HEK293 (cell line): ENCODE results near the gene B3GNT9.

Source experiments
- CTCF ChIA-PET: fragments of 350-600 bp; formaldehyde crosslinking; extraction: SDS; loops from one replicate; lab custom pipeline; 2021; ENCODE audit warnings: antibody characterized with exemption; lab: Yijun Ruan, JAX
- POLR2A ChIA-PET: fragments of 300-600 bp; formaldehyde crosslinking; extraction: SDS; loops from one replicate; lab custom pipeline; 2020; ENCODE audit warnings: antibody characterized with exemption, inconsistent platforms; lab: Yijun Ruan, JAX
- H3K27ac ChIP-seq: fragments of 200-500 bp; sonication (Bioruptor generic); 2 replicates; pipeline ENCODE4 v1.5.1; 2014; ENCODE audit warnings: low read depth, low read length, control low read depth, inconsistent platforms; ENCODE audit errors: extremely low read depth
- H3K36me3 ChIP-seq, 2 experiments: fragments of 200-500 bp in 1 of 2; sonication (Bioruptor generic) in 1 of 2; 1 replicate in 1 of 2; 2 replicates in 1 of 2; pipeline ENCODE4 v1.5.1; 2014 to 2017; ENCODE audit warnings: inconsistent platforms in 2 of 2, low read length in 2 of 2; ENCODE audit not compliant: control insufficient read depth in 2 of 2, insufficient read depth in 1 of 2
- H3K4me1 ChIP-seq: fragments of 200-500 bp; sonication (Bioruptor generic); 2 replicates; pipeline ENCODE4 v1.5.1; 2014; ENCODE audit warnings: mild to moderate bottlenecking, low read length, inconsistent platforms; ENCODE audit not compliant: control insufficient read depth, insufficient read depth
- H3K4me3 ChIP-seq: 2 replicates; pipeline ENCODE4 v1.5.1; 2011; ENCODE audit warnings: low read depth, mild to moderate bottlenecking, control low read depth, low read length, moderate library complexity
- H3K9me3 ChIP-seq: fragments of 200-500 bp; sonication (Bioruptor generic); 2 replicates; pipeline ENCODE4 v1.5.1; 2014; ENCODE audit warnings: low read depth, low read length, inconsistent platforms; ENCODE audit not compliant: control insufficient read depth, insufficient read depth
- BCL11A ChIP-seq: fragments of 450-650 bp; formaldehyde crosslinking; IDR thresholded peaks from 2 replicates; pipeline ENCODE4 v1.5.1; 2016; ENCODE audit warnings: low read depth, missing biosample characterization, missing genetic modification characterization
- GLI4 ChIP-seq: fragments of 450-650 bp; formaldehyde crosslinking; IDR thresholded peaks from 2 replicates; pipeline ENCODE4 v1.5.1; 2016; ENCODE audit warnings: missing biosample characterization, missing genetic modification characterization
- MEIS1 ChIP-seq: sonication (generic); formaldehyde crosslinking; IDR thresholded peaks from 2 replicates; pipeline ENCODE4 v1.8.1; 2022; ENCODE audit warnings: missing genetic modification reagents, mild to moderate bottlenecking, borderline replicate concordance
- MYNN ChIP-seq: fragments of 450-650 bp; formaldehyde crosslinking; IDR thresholded peaks from 2 replicates; pipeline ENCODE4 v1.5.1; 2016; ENCODE audit warnings: missing biosample characterization, missing genetic modification characterization, borderline replicate concordance
- REPIN1 ChIP-seq: fragments of 450-650 bp; formaldehyde crosslinking; IDR thresholded peaks from 2 replicates; pipeline ENCODE4 v1.5.1; 2017; ENCODE audit warnings: missing biosample characterization, missing genetic modification characterization, low read depth
- SCRT2 ChIP-seq: fragments of 450-650 bp; formaldehyde crosslinking; IDR thresholded peaks from 2 replicates; pipeline ENCODE4 v1.5.1; 2016; ENCODE audit warnings: missing biosample characterization, missing genetic modification characterization
- SETDB1 ChIP-seq: IDR thresholded peaks from one replicate; pipeline ENCODE4 v1.6.1; 2017; ENCODE audit warnings: mild to moderate bottlenecking, low read length, moderate library complexity, mixed read lengths; ENCODE audit not compliant: insufficient read length
- WT1 ChIP-seq: fragments of 450-650 bp; formaldehyde crosslinking; IDR thresholded peaks from 2 replicates; pipeline ENCODE4 v1.5.1; 2016; ENCODE audit warnings: missing biosample characterization, missing genetic modification characterization
- ZFP3 ChIP-seq: fragments of 450-650 bp; formaldehyde crosslinking; IDR thresholded peaks from 2 replicates; pipeline ENCODE4 v1.5.1; 2016; ENCODE audit warnings: low read depth, missing biosample characterization, missing genetic modification characterization
- ZNF155 ChIP-seq: fragments of 450-650 bp; formaldehyde crosslinking; IDR thresholded peaks from 2 replicates; pipeline ENCODE4 v1.5.1; 2016; ENCODE audit warnings: missing biosample characterization, missing genetic modification characterization
- ZNF157 ChIP-seq: fragments of 450-650 bp; formaldehyde crosslinking; IDR thresholded peaks from 2 replicates; pipeline ENCODE4 v1.5.1; 2016; ENCODE audit warnings: missing biosample characterization, missing genetic modification characterization
- ZNF174 ChIP-seq: fragments of 450-650 bp; formaldehyde crosslinking; IDR thresholded peaks from 2 replicates; pipeline ENCODE4 v1.5.0; 2017; ENCODE audit warnings: missing biosample characterization, mild to moderate bottlenecking, missing genetic modification characterization
- ZNF24 ChIP-seq: fragments of 450-650 bp; formaldehyde crosslinking; IDR thresholded peaks from 2 replicates; pipeline ENCODE4 v1.5.1; 2016; ENCODE audit warnings: missing biosample characterization, missing genetic modification characterization
- ZNF311 ChIP-seq: fragments of 450-650 bp; formaldehyde crosslinking; IDR thresholded peaks from 2 replicates; pipeline ENCODE4 v1.5.1; 2017; ENCODE audit warnings: missing biosample characterization, missing genetic modification characterization, borderline replicate concordance
- ZNF366 ChIP-seq: fragments of 450-650 bp; formaldehyde crosslinking; conservative IDR thresholded peaks from 2 replicates; pipeline ENCODE4 v1.5.1; 2016; ENCODE audit warnings: missing biosample characterization, missing genetic modification characterization
- ZNF391 ChIP-seq: fragments of 450-650 bp; formaldehyde crosslinking; IDR thresholded peaks from 2 replicates; pipeline ENCODE4 v1.5.1; 2016; ENCODE audit warnings: low read depth, missing biosample characterization, missing genetic modification characterization, borderline replicate concordance
- ZNF404 ChIP-seq: fragments of 450-650 bp; formaldehyde crosslinking; IDR thresholded peaks from 2 replicates; pipeline ENCODE4 v1.5.1; 2017; ENCODE audit warnings: missing biosample characterization, missing genetic modification characterization
- ZNF48 ChIP-seq: fragments of 450-650 bp; formaldehyde crosslinking; IDR thresholded peaks from 2 replicates; pipeline ENCODE4 v1.5.1; 2016; ENCODE audit warnings: missing biosample characterization, missing genetic modification characterization
- ZNF660 ChIP-seq: fragments of 450-650 bp; IDR thresholded peaks from 2 replicates; pipeline ENCODE4 v1.5.1; 2018; ENCODE audit warnings: missing biosample characterization, mild to moderate bottlenecking, missing genetic modification characterization
- ZNF776 ChIP-seq: fragments of 450-650 bp; formaldehyde crosslinking; IDR thresholded peaks from 2 replicates; pipeline ENCODE4 v1.5.0; 2017; ENCODE audit warnings: missing biosample characterization, missing genetic modification characterization, borderline replicate concordance
- TF ChIP-seq, protein P1 (sequence below): fragments of 450-650 bp; formaldehyde crosslinking; IDR thresholded peaks from 2 replicates; pipeline ENCODE4 v1.5.1; 2016; ENCODE audit warnings: missing biosample characterization, missing genetic modification characterization
- TF ChIP-seq, protein P2 (sequence below): fragments of 450-650 bp; formaldehyde crosslinking; IDR thresholded peaks from 2 replicates; pipeline ENCODE4 v1.5.1; 2016; ENCODE audit warnings: missing biosample characterization, missing genetic modification characterization
- TF ChIP-seq, protein P3 (sequence below): fragments of 450-650 bp; formaldehyde crosslinking; IDR thresholded peaks from 2 replicates; pipeline ENCODE4 v1.5.1; 2017; ENCODE audit warnings: missing biosample characterization, missing genetic modification characterization
- TF ChIP-seq, protein P4 (sequence below): fragments of 450-650 bp; formaldehyde crosslinking; IDR thresholded peaks from 2 replicates; pipeline ENCODE4 v1.5.0; 2017; ENCODE audit warnings: missing biosample characterization, missing genetic modification characterization, borderline replicate concordance

Gene B3GNT9

DNA sequence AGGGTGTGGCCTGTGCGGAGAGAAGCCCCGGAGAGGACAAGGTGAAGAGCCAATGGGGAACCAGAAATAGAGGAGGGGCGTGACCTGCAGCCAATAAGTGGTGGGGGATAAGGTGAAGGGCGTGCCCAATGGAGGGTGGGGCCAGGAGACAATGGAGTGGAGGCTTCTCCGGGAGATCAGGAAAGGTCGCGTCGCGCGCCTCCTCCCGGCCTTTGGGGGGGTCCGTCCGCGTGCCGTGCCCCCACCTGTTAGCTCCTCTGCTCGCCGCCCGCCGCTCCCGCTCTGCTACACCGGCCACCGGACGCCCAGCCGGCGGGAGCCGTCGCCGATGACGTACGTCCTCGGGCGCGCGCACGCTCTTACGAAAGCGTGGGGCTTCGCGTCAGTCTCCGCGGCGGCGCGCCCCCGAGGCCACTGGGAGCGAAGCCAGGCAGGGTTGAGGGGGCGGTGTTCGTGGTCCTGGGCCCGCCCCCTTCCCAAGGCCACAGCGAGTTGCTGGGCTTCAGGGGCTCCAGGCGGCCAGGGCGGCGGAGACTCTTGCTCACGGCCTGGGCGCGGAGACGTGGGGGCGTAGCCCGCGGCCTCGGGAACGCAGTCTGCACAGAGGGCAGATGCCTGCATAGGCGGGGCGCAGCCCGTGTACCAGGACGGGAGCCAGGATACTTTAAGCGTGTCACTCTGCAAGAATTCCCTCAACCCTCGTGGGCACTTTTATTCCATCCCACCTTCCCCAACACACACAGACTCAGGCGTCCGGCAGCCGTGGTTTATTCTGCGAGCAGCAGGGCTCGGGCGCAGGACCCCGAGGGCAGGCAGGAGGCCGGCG, 33.0 kb upstream of the B3GNT9 start, which contains the start of gene MATCAP1 (continued):
- TF ChIP-seq, protein P1, sequence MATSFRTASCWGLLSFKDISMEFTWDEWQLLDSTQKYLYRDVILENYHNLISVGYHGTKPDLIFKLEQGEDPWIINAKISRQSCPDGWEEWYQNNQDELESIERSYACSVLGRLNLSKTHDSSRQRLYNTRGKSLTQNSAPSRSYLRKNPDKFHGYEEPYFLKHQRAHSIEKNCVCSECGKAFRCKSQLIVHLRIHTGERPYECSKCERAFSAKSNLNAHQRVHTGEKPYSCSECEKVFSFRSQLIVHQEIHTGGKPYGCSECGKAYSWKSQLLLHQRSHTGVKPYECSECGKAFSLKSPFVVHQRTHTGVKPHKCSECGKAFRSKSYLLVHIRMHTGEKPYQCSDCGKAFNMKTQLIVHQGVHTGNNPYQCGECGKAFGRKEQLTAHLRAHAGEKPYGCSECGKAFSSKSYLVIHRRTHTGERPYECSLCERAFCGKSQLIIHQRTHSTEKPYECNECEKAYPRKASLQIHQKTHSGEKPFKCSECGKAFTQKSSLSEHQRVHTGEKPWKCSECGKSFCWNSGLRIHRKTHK (tag by site-specific recombination) = no peak
- TF ChIP-seq ZNF155 (tag by site-specific recombination) = no peak
- TF ChIP-seq BCL11A (tag by site-specific recombination) = no peak
- TF ChIP-seq SETDB1 = no peak
- TF ChIP-seq ZNF404 (tag by site-specific recombination) = no peak
- no peak for TF ChIP-seq MYNN (tag by site-specific recombination)
- TF ChIP-seq ZNF660 (tag by site-specific recombination) = peak; percentile 61; the same call in 1 of the 2 replicates
- TF ChIP-seq, protein P2, sequence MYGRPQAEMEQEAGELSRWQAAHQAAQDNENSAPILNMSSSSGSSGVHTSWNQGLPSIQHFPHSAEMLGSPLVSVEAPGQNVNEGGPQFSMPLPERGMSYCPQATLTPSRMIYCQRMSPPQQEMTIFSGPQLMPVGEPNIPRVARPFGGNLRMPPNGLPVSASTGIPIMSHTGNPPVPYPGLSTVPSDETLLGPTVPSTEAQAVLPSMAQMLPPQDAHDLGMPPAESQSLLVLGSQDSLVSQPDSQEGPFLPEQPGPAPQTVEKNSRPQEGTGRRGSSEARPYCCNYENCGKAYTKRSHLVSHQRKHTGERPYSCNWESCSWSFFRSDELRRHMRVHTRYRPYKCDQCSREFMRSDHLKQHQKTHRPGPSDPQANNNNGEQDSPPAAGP (tag by site-specific recombination) = peak; percentile 72; the same call in 1 of the 2 replicates
- 0 out of 2 replicates have a peak, but pooled peaks have one; percentile 22 for TF ChIP-seq ZNF391 (tag by site-specific recombination)
- no peak for TF ChIP-seq REPIN1 (tag by site-specific recombination)
- TF ChIP-seq, protein P3, sequence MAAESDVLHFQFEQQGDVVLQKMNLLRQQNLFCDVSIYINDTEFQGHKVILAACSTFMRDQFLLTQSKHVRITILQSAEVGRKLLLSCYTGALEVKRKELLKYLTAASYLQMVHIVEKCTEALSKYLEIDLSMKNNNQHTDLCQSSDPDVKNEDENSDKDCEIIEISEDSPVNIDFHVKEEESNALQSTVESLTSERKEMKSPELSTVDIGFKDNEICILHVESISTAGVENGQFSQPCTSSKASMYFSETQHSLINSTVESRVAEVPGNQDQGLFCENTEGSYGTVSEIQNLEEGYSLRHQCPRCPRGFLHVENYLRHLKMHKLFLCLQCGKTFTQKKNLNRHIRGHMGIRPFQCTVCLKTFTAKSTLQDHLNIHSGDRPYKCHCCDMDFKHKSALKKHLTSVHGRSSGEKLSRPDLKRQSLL (tag by site-specific recombination) = peak; percentile 9; the same call in 1 of the 2 replicates

DNA sequence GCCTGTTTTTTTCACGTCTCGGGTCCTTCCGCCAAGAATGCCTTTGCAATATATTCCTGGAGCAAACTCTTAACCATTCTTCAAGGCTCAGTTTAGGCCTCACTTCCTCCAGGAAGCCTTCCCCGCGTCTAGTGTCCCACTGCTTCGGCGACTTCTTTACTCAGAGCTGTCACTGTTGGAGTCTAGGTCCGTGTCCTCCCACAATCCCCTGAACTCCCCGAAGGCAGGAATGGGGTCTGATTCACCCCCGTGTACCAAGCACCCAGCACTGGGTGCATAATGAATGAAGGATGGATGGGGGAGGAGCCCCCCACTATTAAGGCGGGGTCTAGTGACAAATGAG, 32.5 kb upstream of the B3GNT9 start:
- no peaks in the 10 kb centered on the region for H3K9me3 ChIP-seq
- no peak for TF ChIP-seq ZNF776 (tag by site-specific recombination)
- TF ChIP-seq ZFP3 (tag by site-specific recombination) = peak; percentile 69
- 0 out of 2 replicates have a peak, but pooled peaks have one; percentile 16 for TF ChIP-seq GLI4 (tag by site-specific recombination)
- TF ChIP-seq ZNF366 (tag by site-specific recombination) = peak; percentile 65; the same call in 1 of the 2 replicates
- peak; percentile 64; the same call in 1 of the 2 replicates for TF ChIP-seq ZNF24
- peak overlapping the region; percentile 84 for H3K4me3 ChIP-seq
- peaks cover 0 to 22% of the 10 kb centered on the region in 2 experiments; a peak in 1 of 3 replicates for H3K36me3 ChIP-seq
- POLR2A ChIA-PET = interaction anchor here (1.1 kb wide), 2 partner anchors 9 to 23 kb away, joined by 3 read pairs; no protein-coding TSS in a partner anchor
- CTCF ChIA-PET = interaction anchor here (0.5 to 1.5 kb wide), 7 partner anchors 9 to 231 kb away, joined by 3 to 6 read pairs (median 3); no protein-coding TSS in a partner anchor
- peak overlapping the region; percentile 88; the same call in 1 of the 2 replicates for H3K27ac ChIP-seq
- H3K4me1 ChIP-seq = peaks cover 9% of the 10 kb centered on the region

DNA sequence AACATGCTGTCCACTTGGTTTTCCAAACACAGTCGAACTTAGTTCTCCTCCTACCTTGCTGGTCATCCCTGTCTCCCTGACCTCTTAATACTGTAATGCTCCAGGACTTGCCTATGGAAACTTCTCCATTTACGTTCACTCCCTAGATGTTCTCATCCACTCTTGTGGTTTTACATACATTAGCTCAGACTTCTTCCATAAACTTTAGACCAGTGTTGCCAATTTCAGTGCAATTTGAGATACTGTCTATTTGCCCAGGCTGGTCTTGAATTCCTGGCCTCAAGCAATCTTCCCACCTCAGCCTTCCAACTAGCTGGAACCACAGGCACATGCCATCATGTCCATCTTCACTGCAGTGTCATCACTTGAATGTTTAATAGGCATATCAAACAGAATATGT, 31.5 kb upstream of the B3GNT9 start:
- no peak overlapping the region for H3K27ac ChIP-seq
- no peak overlapping the region for H3K4me3 ChIP-seq
- CTCF ChIA-PET = interaction anchor here (1.5 kb wide), 1 partner anchor 13 kb away, joined by 5 read pairs; no protein-coding TSS in a partner anchor
- no peak for TF ChIP-seq ZNF311 (tag by site-specific recombination)
- TF ChIP-seq ZNF174 (tag by site-specific recombination) = no peak
- peak; percentile 64 for TF ChIP-seq WT1 (tag by site-specific recombination)
- TF ChIP-seq ZNF404 (tag by site-specific recombination) = no peak
- TF ChIP-seq, protein P4, sequence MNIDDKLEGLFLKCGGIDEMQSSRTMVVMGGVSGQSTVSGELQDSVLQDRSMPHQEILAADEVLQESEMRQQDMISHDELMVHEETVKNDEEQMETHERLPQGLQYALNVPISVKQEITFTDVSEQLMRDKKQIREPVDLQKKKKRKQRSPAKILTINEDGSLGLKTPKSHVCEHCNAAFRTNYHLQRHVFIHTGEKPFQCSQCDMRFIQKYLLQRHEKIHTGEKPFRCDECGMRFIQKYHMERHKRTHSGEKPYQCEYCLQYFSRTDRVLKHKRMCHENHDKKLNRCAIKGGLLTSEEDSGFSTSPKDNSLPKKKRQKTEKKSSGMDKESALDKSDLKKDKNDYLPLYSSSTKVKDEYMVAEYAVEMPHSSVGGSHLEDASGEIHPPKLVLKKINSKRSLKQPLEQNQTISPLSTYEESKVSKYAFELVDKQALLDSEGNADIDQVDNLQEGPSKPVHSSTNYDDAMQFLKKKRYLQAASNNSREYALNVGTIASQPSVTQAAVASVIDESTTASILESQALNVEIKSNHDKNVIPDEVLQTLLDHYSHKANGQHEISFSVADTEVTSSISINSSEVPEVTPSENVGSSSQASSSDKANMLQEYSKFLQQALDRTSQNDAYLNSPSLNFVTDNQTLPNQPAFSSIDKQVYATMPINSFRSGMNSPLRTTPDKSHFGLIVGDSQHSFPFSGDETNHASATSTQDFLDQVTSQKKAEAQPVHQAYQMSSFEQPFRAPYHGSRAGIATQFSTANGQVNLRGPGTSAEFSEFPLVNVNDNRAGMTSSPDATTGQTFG (tag by site-specific recombination) = no peak
- no peak for TF ChIP-seq MEIS1 (CRISPR knock-in tag)
- no peak for TF ChIP-seq ZNF157 (tag by site-specific recombination)
- TF ChIP-seq, protein P2 (tag by site-specific recombination) = peak; percentile 66; the same call in 1 of the 2 replicates
- no peak for TF ChIP-seq SCRT2
- no peak for TF ChIP-seq ZNF48 (tag by site-specific recombination)

More for the DNA sequence above, 31.5 kb upstream of the B3GNT9 start:
- no peaks in the 10 kb centered on the region for H3K9me3 ChIP-seq
- POLR2A ChIA-PET = interaction anchor here (0.7 kb wide), 2 partner anchors 66 to 207 kb away, joined by 3 to 7 read pairs; partner anchors contain the start of gene FHOD1
- H3K36me3 ChIP-seq = peaks cover 0 to 29% of the 10 kb centered on the region in 2 experiments; a peak in 1 of 3 replicates
- peaks cover 9% of the 10 kb centered on the region for H3K4me1 ChIP-seq
